ENCODE measurements around the gene INO80D. TPM values are rescaled to one million over a fixed set of nuclear protein-coding genes. Genes with fewer than 3 reads are reported as not detected.

The INO80D gene
- total RNA-seq, 4 donors from 2014 or later: 20.8 to 102 (median 56.4) TPM

DNA sequence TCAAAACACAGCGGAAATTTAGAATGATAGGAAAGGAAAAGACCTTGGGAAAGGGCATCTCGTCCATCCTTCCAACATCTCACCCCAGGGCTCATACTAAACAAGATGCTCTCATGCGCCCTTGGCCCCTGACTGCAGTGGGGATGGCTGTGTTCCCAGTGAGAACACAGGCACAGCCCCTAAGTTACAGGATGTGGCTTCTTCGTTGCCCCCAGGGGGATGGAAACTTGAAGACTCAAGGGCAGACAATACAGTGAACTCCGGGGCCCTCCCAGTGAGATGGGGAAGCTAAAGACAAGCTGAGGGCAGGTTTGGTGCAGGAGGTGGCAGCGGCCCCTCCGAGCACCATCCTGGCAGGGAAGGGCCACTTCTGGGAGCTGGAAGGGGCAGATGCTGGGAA, 139.7 kb downstream of the INO80D start:
- Histone ChIP-seq H3K36me3 (no peaks in the 10 kb centered on the region), H3K9me3 (no peaks in the 10 kb centered on the region), H3K27me3 (no peaks in the 10 kb centered on the region), H3K4me1 (no peaks in the 10 kb centered on the region), H3K27ac (no peak overlapping the region), H3K4me3 (no peak overlapping the region)
- no peak for DNase-seq
- TF ChIP-seq, protein P1, sequence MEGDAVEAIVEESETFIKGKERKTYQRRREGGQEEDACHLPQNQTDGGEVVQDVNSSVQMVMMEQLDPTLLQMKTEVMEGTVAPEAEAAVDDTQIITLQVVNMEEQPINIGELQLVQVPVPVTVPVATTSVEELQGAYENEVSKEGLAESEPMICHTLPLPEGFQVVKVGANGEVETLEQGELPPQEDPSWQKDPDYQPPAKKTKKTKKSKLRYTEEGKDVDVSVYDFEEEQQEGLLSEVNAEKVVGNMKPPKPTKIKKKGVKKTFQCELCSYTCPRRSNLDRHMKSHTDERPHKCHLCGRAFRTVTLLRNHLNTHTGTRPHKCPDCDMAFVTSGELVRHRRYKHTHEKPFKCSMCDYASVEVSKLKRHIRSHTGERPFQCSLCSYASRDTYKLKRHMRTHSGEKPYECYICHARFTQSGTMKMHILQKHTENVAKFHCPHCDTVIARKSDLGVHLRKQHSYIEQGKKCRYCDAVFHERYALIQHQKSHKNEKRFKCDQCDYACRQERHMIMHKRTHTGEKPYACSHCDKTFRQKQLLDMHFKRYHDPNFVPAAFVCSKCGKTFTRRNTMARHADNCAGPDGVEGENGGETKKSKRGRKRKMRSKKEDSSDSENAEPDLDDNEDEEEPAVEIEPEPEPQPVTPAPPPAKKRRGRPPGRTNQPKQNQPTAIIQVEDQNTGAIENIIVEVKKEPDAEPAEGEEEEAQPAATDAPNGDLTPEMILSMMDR (IDR thresholded peaks at IDR 0.05): no peak
- no peak for TF ChIP-seq POLR2A (IDR thresholded peaks at IDR 0.05)

Small RNAs within 50 kb of the gene (small RNA-seq; reads per million reads assigned to genes)
- 0 reads per million in 2 donors for gene RF00006
- 0 reads per million in 2 donors for gene RF00019

Other genes with a start within 250 kb of the INO80D start
- 10 to 100 TPM; 81.9 to 95.3 (median 89.3) TPM for gene NDUFS1, start 73.3 kb upstream of the INO80D start, total RNA-seq
- 100 to 1,000 TPM; 146 to 601 (median 242) TPM for gene EEF1B2, start 73.7 kb upstream of the INO80D start, total RNA-seq
- 10 to 100 TPM in 1 of 4 donors, 1 to 10 TPM in 3; 2.6 to 12.4 (median 4.5) TPM for gene ZDBF2, start 188.5 kb upstream of the INO80D start, total RNA-seq

Measured in Peyer's patch (tissue), 4 donors.